ENCODE measurements around the gene CTRB1.

- TF ChIP-seq EZH2 (IDR thresholded peaks at IDR 0.05; ENCODE audit: insufficient read depth, poor library complexity, severe bottlenecking), result no peak
- TF ChIP-seq EZH2phosphoT487 (IDR thresholded peaks at IDR 0.05; ENCODE audit: insufficient read depth, low read depth), result no peak
Observed at GRCh38 chr16:75244225-75244809, 25.5 kb downstream of the CTRB1 start.

Measured in GM23248 (cell line).